NCI-H748 (cell line): ENCODE data around the gene DCDC1.
"Not testable (repeated sequence)": the region's sequence is repeated elsewhere in the genome, so short reads cannot be mapped to it uniquely, and the experiment has no call there.

ENCODE experiments used
- DNase-seq: peaks from one replicate; lab custom pipeline; 2025; ENCODE audit not compliant: unreplicated experiment; lab: John Stamatoyannopoulos, UW

DCDC1 gene

GRCh38 chr11:31337806-31338205 lies 31.7 kb downstream of the DCDC1 start:
- no peak for DNase-seq

GRCh38 chr11:31328697-31329096 lies 40.8 kb downstream of the DCDC1 start:
- DNase-seq, result no peak

GRCh38 chr11:31327417-31327816 lies 42.1 kb downstream of the DCDC1 start:
- DNase-seq, result no peak

- no peak for DNase-seq
Measured at GRCh38 chr11:31326470-31327148, 42.9 kb downstream of the DCDC1 start.

GRCh38 chr11:31325160-31325559 lies 44.4 kb downstream of the DCDC1 start:
- DNase-seq, result no peak

GRCh38 chr11:31323145-31323544 lies 46.4 kb downstream of the DCDC1 start:
- no peak for DNase-seq

- peak; percentile 63 for DNase-seq
Measured at GRCh38 chr11:31321494-31321893, 48.0 kb downstream of the DCDC1 start.

GRCh38 chr11:31303644-31304180 lies 65.8 kb downstream of the DCDC1 start:
- DNase-seq, result no peak

GRCh38 chr11:31301549-31302510 lies 67.7 kb downstream of the DCDC1 start:
- DNase-seq, result no peak

- DNase-seq, result no peak
Measured at GRCh38 chr11:31295308-31295707, 74.2 kb downstream of the DCDC1 start.

GRCh38 chr11:31273527-31273926 lies 96.0 kb downstream of the DCDC1 start:
- not testable (repeated sequence) for DNase-seq

GRCh38 chr11:31267720-31268119 lies 101.8 kb downstream of the DCDC1 start:
- no peak for DNase-seq

- no peak for DNase-seq
Measured at GRCh38 chr11:31264834-31265233, 104.7 kb downstream of the DCDC1 start.

GRCh38 chr11:31262761-31263160 lies 106.8 kb downstream of the DCDC1 start:
- DNase-seq, result no peak

- no peak for DNase-seq
Measured at GRCh38 chr11:31259797-31260196, 109.7 kb downstream of the DCDC1 start.

GRCh38 chr11:31254415-31254814 lies 115.1 kb downstream of the DCDC1 start:
- no peak for DNase-seq

GRCh38 chr11:31248768-31249167 lies 120.8 kb downstream of the DCDC1 start:
- no peak for DNase-seq

GRCh38 chr11:31247321-31247720 lies 122.2 kb downstream of the DCDC1 start:
- no peak for DNase-seq

- no peak for DNase-seq
Measured at GRCh38 chr11:31246451-31247165, 122.9 kb downstream of the DCDC1 start.

GRCh38 chr11:31243706-31244105 lies 125.8 kb downstream of the DCDC1 start:
- no peak for DNase-seq

GRCh38 chr11:31240340-31240904 lies 129.1 kb downstream of the DCDC1 start:
- DNase-seq, result peak; percentile 69
